Nephron progenitor cell (in vitro differentiated cells): ENCODE data around the gene C16orf46.

Source experiments
- DNase-seq: peaks from one replicate; pipeline ENCODE4 v3.0.0; 2021
- H3K27ac Mint-ChIP-seq: 2 replicates; pipeline ENCODE4 v1.8.0; 2021; ENCODE audit warnings: mild to moderate bottlenecking, moderate library complexity, mixed read lengths
- H3K27me3 Mint-ChIP-seq: 2 replicates; pipeline ENCODE4 v1.8.0; 2021; ENCODE audit warnings: mild to moderate bottlenecking, low read depth, mixed read lengths; ENCODE audit not compliant: poor library complexity
- H3K36me3 Mint-ChIP-seq: 2 replicates; pipeline ENCODE4 v1.8.0; 2021; ENCODE audit warnings: low read depth, mixed read lengths
- H3K4me1 Mint-ChIP-seq: 2 replicates; pipeline ENCODE4 v1.8.0; 2021; ENCODE audit warnings: mixed read lengths
- H3K4me3 Mint-ChIP-seq: 2 replicates; pipeline ENCODE4 v1.8.0; 2021; ENCODE audit warnings: mild to moderate bottlenecking, moderate library complexity, mixed read lengths
- H3K9me3 Mint-ChIP-seq: 2 replicates; pipeline ENCODE4 v1.8.0; 2021; ENCODE audit warnings: mild to moderate bottlenecking, moderate library complexity, mixed read lengths
- CTCF ChIP-seq: fragments of 200-600 bp; sonication (generic); IDR thresholded peaks from 2 replicates; pipeline ENCODE4 v1.5.0; 2021; ENCODE audit warnings: antibody characterized with exemption

The C16orf46 gene

GRCh38 chr16:81071805-81072204 lies 5.2 kb downstream of the C16orf46 start:
- no peak for DNase-seq
- H3K9me3 Mint-ChIP-seq, result no peaks in the 10 kb centered on the region
- no peak for TF ChIP-seq CTCF
- H3K27me3 Mint-ChIP-seq, result peaks cover 3% of the 10 kb centered on the region
- peaks cover 5% of the 10 kb centered on the region for H3K4me1 Mint-ChIP-seq
- peaks cover 34% of the 10 kb centered on the region for H3K36me3 Mint-ChIP-seq
- H3K4me3 Mint-ChIP-seq, result no peak overlapping the region
- no peak overlapping the region for H3K27ac Mint-ChIP-seq

DNA sequence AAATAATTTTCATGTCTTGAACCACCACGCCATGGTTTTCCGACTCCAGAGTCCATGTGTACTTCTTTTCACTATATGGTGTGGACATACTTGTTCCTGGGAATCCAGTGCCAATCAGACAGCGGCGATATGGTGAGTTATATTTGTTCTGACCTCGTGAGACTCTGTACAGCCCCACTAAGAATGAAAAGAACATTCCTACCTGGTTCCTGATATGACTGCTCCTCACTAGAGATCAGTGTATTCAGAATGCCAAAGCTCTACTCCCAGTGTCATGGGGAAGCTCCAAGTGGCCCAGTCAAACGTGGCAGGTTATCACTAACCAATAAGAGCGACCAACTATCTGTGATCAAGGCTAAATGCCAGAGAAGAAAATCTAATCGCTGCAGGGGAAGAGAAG lies 6.1 kb downstream of the C16orf46 start:
- Mint-ChIP-seq H3K36me3 (peaks cover 39% of the 10 kb centered on the region), H3K4me1 (peaks cover 5% of the 10 kb centered on the region), H3K27ac (no peak overlapping the region), H3K4me3 (no peak overlapping the region), H3K27me3 (peaks cover 3% of the 10 kb centered on the region), H3K9me3 (no peaks in the 10 kb centered on the region)
- DNase-seq, result no peak
- TF ChIP-seq CTCF, result no peak

DNA sequence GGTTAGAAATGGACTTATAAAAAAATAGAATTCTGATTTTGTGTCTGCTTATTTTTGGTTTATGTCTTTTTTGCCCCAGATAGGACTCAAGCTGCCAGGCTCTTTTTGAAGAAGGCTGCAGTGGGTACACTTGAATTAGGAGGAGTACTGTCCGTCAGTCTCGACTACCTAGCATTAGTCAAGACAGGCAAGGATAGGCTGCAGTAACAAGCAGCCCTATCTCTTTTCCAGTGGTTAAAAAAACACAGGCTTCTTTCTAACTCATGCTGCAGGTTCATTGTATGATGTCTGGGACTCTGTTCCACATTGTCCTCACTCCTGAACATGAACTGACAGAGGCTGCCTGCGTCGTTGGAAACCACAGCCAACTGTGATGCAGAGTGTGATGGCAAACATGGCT lies 8.0 kb downstream of the C16orf46 start:
- no peaks in the 10 kb centered on the region for H3K9me3 Mint-ChIP-seq
- no peak overlapping the region for H3K27ac Mint-ChIP-seq
- DNase-seq, result no peak
- TF ChIP-seq CTCF, result no peak
- peaks cover 3% of the 10 kb centered on the region for H3K27me3 Mint-ChIP-seq
- no peak overlapping the region for H3K4me3 Mint-ChIP-seq
- peaks cover 32% of the 10 kb centered on the region for H3K36me3 Mint-ChIP-seq
- peaks cover 5% of the 10 kb centered on the region for H3K4me1 Mint-ChIP-seq

DNA sequence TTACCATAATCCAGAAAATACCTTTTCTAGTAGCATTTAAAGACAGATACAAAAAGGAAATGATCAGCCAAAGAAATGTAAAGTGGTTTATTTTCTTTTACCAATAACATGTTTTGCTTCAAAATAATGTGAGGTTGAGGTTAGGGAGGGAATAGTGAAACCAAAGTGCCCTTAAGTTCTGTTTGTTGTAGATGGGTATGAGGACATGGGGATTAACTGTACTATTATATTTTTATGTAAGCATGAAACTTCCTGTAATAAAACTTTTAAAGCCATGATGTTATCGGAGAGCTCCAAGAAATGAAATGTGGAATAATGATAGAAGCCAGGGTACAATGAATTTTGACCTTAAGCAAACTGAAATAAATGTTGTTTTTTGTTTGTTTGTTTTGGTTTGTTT lies 9.9 kb downstream of the C16orf46 start:
- Mint-ChIP-seq H3K9me3 (no peaks in the 10 kb centered on the region), H3K4me3 (no peak overlapping the region)

GRCh38 chr16:81066681-81067080 lies 10.4 kb downstream of the C16orf46 start:
- no peaks in the 10 kb centered on the region for H3K27me3 Mint-ChIP-seq
- no peak for DNase-seq
- no peaks in the 10 kb centered on the region for H3K9me3 Mint-ChIP-seq
- H3K4me3 Mint-ChIP-seq, result no peak overlapping the region
- peaks cover 8% of the 10 kb centered on the region for H3K4me1 Mint-ChIP-seq
- no peak for TF ChIP-seq CTCF
- peaks cover 29% of the 10 kb centered on the region for H3K36me3 Mint-ChIP-seq
- peak overlapping the region; percentile 51 for H3K27ac Mint-ChIP-seq

More for the DNA sequence above, 9.9 kb downstream of the C16orf46 start:
- Mint-ChIP-seq H3K4me1 (peaks cover 7% of the 10 kb centered on the region), H3K36me3 (peaks cover 32% of the 10 kb centered on the region), H3K27me3 (peaks cover 3% of the 10 kb centered on the region), H3K27ac (no peak overlapping the region)
- DNase-seq, result no peak
- no peak for TF ChIP-seq CTCF

DNA sequence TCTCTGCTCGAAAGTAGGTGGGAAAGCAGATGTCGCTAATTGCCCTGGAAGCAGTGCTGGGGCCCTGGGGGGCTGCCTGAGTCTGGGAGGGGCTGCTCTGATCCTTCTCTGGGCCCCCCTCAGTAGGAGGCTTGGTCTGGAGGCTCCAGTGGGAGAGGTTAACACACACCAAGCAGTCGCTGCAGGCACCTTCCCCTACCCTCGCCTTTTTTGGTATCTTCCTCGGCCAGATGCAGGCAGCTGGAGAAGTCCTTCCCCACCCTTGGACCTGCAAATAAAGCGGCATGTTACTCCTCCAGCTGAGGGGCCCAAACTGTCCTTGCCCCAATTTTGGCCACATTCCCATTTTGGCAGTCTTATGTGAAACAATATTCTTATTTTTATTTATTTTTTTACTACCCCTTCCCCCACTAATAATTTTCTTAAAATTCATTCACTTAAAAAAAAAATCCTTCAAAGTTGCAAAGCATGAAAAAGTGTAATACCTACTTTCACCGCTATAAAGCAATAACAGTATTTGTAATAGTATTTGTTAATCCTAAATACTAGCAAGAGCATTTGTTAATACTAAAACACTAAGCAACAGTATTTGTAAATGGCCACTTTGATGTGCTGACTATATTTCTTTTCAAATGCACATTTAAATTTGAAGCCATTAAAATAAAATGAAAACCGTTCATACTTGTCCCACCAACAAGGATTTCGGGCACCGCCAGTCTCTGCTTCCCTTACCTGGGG lies 15.0 kb downstream of the C16orf46 start:
- TF ChIP-seq CTCF, result no peak
- H3K4me3 Mint-ChIP-seq, result no peak overlapping the region
- peaks cover 3% of the 10 kb centered on the region for H3K27me3 Mint-ChIP-seq
- peaks cover 22% of the 10 kb centered on the region for H3K36me3 Mint-ChIP-seq
- DNase-seq, result no peak
- peaks cover 20% of the 10 kb centered on the region for H3K4me1 Mint-ChIP-seq
- no peak overlapping the region for H3K27ac Mint-ChIP-seq
- no peaks in the 10 kb centered on the region for H3K9me3 Mint-ChIP-seq
